ENCODE measurements around the gene ARHGEF40.

The ARHGEF40 gene

DNA sequence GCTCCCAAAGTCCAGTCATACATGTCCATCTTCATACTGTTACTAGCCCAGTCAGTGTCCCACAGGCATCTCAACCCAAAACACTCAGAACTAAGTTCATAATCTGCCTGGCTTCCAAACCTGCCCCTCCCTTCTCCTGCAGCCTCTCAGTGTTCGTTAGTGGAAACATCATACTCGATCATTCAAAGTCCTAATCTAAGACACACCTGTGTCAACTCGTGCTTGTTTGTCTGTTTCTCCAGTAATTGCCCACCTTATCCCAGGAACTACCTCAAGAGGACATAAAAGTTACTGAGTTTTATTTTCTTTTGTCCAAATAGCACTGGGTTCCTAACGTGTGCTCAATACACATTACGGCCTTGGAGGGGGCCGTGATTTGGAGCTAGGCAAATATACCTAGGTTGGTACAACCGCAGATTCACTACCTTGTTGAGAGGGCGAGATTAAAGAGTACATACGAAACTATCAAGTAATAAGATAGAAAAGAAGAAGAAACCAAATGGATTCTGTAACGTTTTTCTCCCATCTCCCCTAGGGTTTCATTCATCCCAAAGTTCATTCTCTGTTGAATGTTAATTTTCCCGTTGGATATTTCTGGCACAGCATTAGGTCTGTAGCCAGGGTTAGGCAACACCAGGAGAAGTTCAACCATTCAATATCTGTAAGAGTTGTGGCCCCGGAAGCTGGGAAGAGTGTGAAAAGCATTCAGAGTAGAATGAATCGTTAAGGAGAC, 9.3 kb upstream of the ARHGEF40 start:
- Histone ChIP-seq H3K4me1 (ENCODE audit: insufficient read depth, low read length, poor library complexity, severe bottlenecking) (no peaks in the 10 kb centered on the region), H3K4me2 (ENCODE audit: low read depth, low read length, poor library complexity, severe bottlenecking) (no peak overlapping the region), H3K36me3 (ENCODE audit: insufficient read depth, low read length) (no peaks in the 10 kb centered on the region)

DNA sequence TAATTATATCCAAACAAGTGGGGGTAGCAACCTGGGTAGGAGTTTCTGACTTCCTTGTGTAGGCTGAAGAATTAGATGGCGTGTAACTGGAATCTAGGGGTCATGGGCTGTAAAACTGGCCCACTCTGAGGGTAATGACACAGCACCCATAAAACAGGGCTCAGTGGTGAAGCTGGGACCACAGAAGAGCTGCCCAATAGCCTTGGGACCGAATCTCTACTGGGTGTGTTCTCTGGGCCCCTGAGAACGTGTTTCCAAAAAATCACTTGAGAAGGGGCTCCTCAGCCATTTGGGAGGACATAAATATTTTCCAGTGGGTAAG, 8.8 kb upstream of the ARHGEF40 start:
- Histone ChIP-seq H3K4me2 (ENCODE audit: low read depth, low read length, poor library complexity, severe bottlenecking) (no peak overlapping the region), H3K9me3 (ENCODE audit: insufficient read depth, low read depth, low read length) (no peaks in the 10 kb centered on the region), H3K79me2 (ENCODE audit: insufficient read depth, low read length) (no peaks in the 10 kb centered on the region), H3K4me3 (ENCODE audit: low read length, poor library complexity, severe bottlenecking) (no peak overlapping the region), H4K20me1 (ENCODE audit: insufficient read depth, low read length, poor library complexity, severe bottlenecking) (no peaks in the 10 kb centered on the region), H2AFZ (ENCODE audit: low read length) (no peak overlapping the region), H3K9me2 (replicated peaks; ENCODE audit: low read depth, low read length) (no peaks in the 10 kb centered on the region), H3K9ac (ENCODE audit: low read depth, low read length, poor library complexity, severe bottlenecking) (no peak overlapping the region), H3K36me3 (ENCODE audit: insufficient read depth, low read length) (no peaks in the 10 kb centered on the region), H3K4me1 (ENCODE audit: insufficient read depth, low read length, poor library complexity, severe bottlenecking) (no peaks in the 10 kb centered on the region), H3K27me3 (ENCODE audit: insufficient read depth, low read length, poor library complexity, severe bottlenecking) (no peaks in the 10 kb centered on the region), H3F3A (ENCODE audit: low read depth) (no peaks in the 10 kb centered on the region)
- no peak for TF ChIP-seq EZH2phosphoT487 (IDR thresholded peaks at IDR 0.05; ENCODE audit: borderline replicate concordance)
- TF ChIP-seq, protein P1, sequence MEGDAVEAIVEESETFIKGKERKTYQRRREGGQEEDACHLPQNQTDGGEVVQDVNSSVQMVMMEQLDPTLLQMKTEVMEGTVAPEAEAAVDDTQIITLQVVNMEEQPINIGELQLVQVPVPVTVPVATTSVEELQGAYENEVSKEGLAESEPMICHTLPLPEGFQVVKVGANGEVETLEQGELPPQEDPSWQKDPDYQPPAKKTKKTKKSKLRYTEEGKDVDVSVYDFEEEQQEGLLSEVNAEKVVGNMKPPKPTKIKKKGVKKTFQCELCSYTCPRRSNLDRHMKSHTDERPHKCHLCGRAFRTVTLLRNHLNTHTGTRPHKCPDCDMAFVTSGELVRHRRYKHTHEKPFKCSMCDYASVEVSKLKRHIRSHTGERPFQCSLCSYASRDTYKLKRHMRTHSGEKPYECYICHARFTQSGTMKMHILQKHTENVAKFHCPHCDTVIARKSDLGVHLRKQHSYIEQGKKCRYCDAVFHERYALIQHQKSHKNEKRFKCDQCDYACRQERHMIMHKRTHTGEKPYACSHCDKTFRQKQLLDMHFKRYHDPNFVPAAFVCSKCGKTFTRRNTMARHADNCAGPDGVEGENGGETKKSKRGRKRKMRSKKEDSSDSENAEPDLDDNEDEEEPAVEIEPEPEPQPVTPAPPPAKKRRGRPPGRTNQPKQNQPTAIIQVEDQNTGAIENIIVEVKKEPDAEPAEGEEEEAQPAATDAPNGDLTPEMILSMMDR (conservative IDR thresholded peaks at IDR 0.05; ENCODE audit: low read length): no peak

More for the DNA sequence above, 9.3 kb upstream of the ARHGEF40 start:
- no peaks in the 10 kb centered on the region for H3K27me3 ChIP-seq (ENCODE audit: insufficient read depth, low read length, poor library complexity, severe bottlenecking)
- no peak overlapping the region for H3K4me3 ChIP-seq (ENCODE audit: low read length, poor library complexity, severe bottlenecking)
- H3K9me2 ChIP-seq (replicated peaks; ENCODE audit: low read depth, low read length): no peaks in the 10 kb centered on the region
- no peak overlapping the region for H3K9ac ChIP-seq (ENCODE audit: low read depth, low read length, poor library complexity, severe bottlenecking)
- no peak for TF ChIP-seq EZH2phosphoT487 (IDR thresholded peaks at IDR 0.05; ENCODE audit: borderline replicate concordance)
- TF ChIP-seq, protein P1 (conservative IDR thresholded peaks at IDR 0.05; ENCODE audit: low read length): no peak
- H3F3A ChIP-seq (ENCODE audit: low read depth): no peaks in the 10 kb centered on the region
- no peak overlapping the region for H2AFZ ChIP-seq (ENCODE audit: low read length)
- H3K9me3 ChIP-seq (ENCODE audit: insufficient read depth, low read depth, low read length): no peaks in the 10 kb centered on the region
- no peaks in the 10 kb centered on the region for H4K20me1 ChIP-seq (ENCODE audit: insufficient read depth, low read length, poor library complexity, severe bottlenecking)
- H3K79me2 ChIP-seq (ENCODE audit: insufficient read depth, low read length): no peaks in the 10 kb centered on the region

DNA sequence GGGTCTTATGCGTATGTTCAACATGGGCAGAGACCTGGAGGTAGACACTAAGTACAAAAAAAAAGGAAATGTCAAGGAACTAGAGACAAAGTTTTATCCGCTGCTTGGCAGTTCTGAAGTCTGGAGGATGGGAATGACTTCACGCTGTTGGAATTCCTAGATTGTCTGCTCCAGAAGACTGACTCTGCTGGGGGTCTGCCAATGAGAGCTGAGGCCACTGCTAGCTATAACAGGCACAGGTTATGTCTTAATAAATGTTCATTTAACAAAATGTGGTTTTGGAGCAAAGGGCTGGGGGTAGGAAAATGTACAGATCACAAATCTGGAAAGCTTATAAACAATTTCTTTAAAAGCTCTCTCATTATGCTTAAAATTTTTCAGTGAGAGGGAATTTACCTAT, 6.6 kb upstream of the ARHGEF40 start:
- Histone ChIP-seq H3F3A (ENCODE audit: low read depth) (no peaks in the 10 kb centered on the region), H3K4me1 (ENCODE audit: insufficient read depth, low read length, poor library complexity, severe bottlenecking) (no peaks in the 10 kb centered on the region), H3K9me3 (ENCODE audit: insufficient read depth, low read depth, low read length) (no peaks in the 10 kb centered on the region), H2AFZ (ENCODE audit: low read length) (no peak overlapping the region), H3K27me3 (ENCODE audit: insufficient read depth, low read length, poor library complexity, severe bottlenecking) (no peaks in the 10 kb centered on the region), H3K9me2 (replicated peaks; ENCODE audit: low read depth, low read length) (no peaks in the 10 kb centered on the region), H3K36me3 (ENCODE audit: insufficient read depth, low read length) (no peaks in the 10 kb centered on the region), H3K4me2 (ENCODE audit: low read depth, low read length, poor library complexity, severe bottlenecking) (no peak overlapping the region), H4K20me1 (ENCODE audit: insufficient read depth, low read length, poor library complexity, severe bottlenecking) (no peaks in the 10 kb centered on the region), H3K79me2 (ENCODE audit: insufficient read depth, low read length) (no peaks in the 10 kb centered on the region), H3K4me3 (ENCODE audit: low read length, poor library complexity, severe bottlenecking) (no peak overlapping the region), H3K9ac (ENCODE audit: low read depth, low read length, poor library complexity, severe bottlenecking) (no peak overlapping the region)
- TF ChIP-seq EZH2phosphoT487 (IDR thresholded peaks at IDR 0.05; ENCODE audit: borderline replicate concordance): no peak
- TF ChIP-seq, protein P1 (conservative IDR thresholded peaks at IDR 0.05; ENCODE audit: low read length): no peak
